Vagina (tissue), 2 donors: Measurements from ENCODE around the gene PXK.

Source experiments
- POLR2A ChIP-seq, 2 donors: fragments of 450-650 bp; IDR thresholded peaks; one replicate each; pipeline ENCODE4 v1.6.1; 2017; ENCODE audit warnings: antibody characterized with exemption in 2 of 2, mild to moderate bottlenecking in 2 of 2, moderate library complexity in 2 of 2
- TF ChIP-seq, protein P1 (sequence below), 3 experiments: fragments of 450-650 bp in 2 of 3; fragments of 200-600 bp in 1 of 3; sonication (generic) in 1 of 3; IDR thresholded peaks; one replicate each; pipeline ENCODE4 v1.5.1; 2017 to 2019; ENCODE audit warnings: antibody characterized with exemption in 3 of 3, mild to moderate bottlenecking in 2 of 3, moderate library complexity in 2 of 3

DNA sequence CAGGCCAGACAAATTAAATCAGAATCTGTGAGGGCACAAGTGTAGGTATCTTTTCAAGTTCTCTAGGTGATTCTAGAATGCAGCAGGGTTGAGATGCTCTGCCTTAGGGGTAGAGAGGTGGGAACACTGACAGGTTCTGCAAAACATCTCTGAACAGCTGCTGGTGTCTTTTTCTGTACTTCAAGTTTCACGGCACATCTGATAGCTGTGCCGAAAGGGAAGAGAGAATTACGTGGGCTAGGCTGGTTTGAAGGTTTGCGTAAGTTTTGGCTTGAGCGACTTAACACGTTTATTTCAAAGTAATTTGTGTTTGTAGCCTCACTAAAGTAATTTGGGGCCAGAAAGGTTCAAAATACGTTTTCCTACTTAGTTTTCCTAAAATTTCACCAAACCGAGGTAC, 22.5 kb downstream of the PXK start:
- TF ChIP-seq, protein P1, sequence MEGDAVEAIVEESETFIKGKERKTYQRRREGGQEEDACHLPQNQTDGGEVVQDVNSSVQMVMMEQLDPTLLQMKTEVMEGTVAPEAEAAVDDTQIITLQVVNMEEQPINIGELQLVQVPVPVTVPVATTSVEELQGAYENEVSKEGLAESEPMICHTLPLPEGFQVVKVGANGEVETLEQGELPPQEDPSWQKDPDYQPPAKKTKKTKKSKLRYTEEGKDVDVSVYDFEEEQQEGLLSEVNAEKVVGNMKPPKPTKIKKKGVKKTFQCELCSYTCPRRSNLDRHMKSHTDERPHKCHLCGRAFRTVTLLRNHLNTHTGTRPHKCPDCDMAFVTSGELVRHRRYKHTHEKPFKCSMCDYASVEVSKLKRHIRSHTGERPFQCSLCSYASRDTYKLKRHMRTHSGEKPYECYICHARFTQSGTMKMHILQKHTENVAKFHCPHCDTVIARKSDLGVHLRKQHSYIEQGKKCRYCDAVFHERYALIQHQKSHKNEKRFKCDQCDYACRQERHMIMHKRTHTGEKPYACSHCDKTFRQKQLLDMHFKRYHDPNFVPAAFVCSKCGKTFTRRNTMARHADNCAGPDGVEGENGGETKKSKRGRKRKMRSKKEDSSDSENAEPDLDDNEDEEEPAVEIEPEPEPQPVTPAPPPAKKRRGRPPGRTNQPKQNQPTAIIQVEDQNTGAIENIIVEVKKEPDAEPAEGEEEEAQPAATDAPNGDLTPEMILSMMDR (IDR thresholded peaks at IDR 0.05): no peak
- TF ChIP-seq POLR2A (IDR thresholded peaks at IDR 0.05): no peak
